ENCODE data around the gene DOK4.

- no peak for TF ChIP-seq CTCF (IDR thresholded peaks at IDR 0.05)
- TF ChIP-seq ZFX (IDR thresholded peaks at IDR 0.05; ENCODE audit: borderline replicate concordance), result no peak
Observed at GRCh38 chr16:57476546-57477410, 9.5 kb downstream of the DOK4 start.

Measured in 22Rv1 (cell line).